Vagina (tissue), 2 donors: ENCODE data around the gene EN2. TPM values are rescaled to one million over a fixed set of nuclear protein-coding genes. Genes with fewer than 3 reads are reported as not detected.
A peak's percentile ranks its signal among the peaks of the same experiment; 100 is the strongest.

Experiments used
- DNase-seq, 2 donors: peaks; one replicate each; pipeline ENCODE4 v3.0.0-alpha.2; 2017; ENCODE audit errors: extremely low spot score in 2 of 2
- H3K27ac ChIP-seq: fragments of 200-600 bp; sonication (generic); one replicate; pipeline ENCODE4 v1.5.1; 2019
- H3K27me3 ChIP-seq: fragments of 200-600 bp; sonication (generic); one replicate; pipeline ENCODE4 v1.5.1; 2019
- H3K36me3 ChIP-seq, 2 donors: fragments of 200-600 bp; sonication (generic); one replicate each; pipeline ENCODE4 v1.5.1; 2017 to 2019
- H3K4me1 ChIP-seq: fragments of 200-600 bp; sonication (generic); one replicate; pipeline ENCODE4 v1.5.1; 2019
- H3K4me3 ChIP-seq, 2 donors: fragments of 200-600 bp; sonication (generic); 1 replicate in 1 of 2; 2 replicates in 1 of 2; pipeline ENCODE4 v1.5.1; 2016 to 2019
- H3K9me3 ChIP-seq: fragments of 200-600 bp; sonication (generic); one replicate; pipeline ENCODE4 v1.5.1; 2019
- CTCF ChIP-seq, 3 experiments: fragments of 450-650 bp in 2 of 3; fragments of 200-600 bp in 1 of 3; sonication (generic) in 1 of 3; IDR thresholded peaks; one replicate each; pipeline ENCODE4 v1.5.1; 2017 to 2019; ENCODE audit warnings: antibody characterized with exemption in 3 of 3, mild to moderate bottlenecking in 2 of 3, moderate library complexity in 2 of 3
- POLR2A ChIP-seq, 2 donors: fragments of 450-650 bp; IDR thresholded peaks; one replicate each; pipeline ENCODE4 v1.6.1; 2017; ENCODE audit warnings: antibody characterized with exemption in 2 of 2, mild to moderate bottlenecking in 2 of 2, moderate library complexity in 2 of 2
- POLR2AphosphoS5 ChIP-seq, 2 donors: sonication (generic); formaldehyde crosslinking; IDR thresholded peaks; one replicate each; pipeline ENCODE4 v1.9.0; 2017; ENCODE audit warnings: antibody characterized with exemption in 2 of 2, mild to moderate bottlenecking in 2 of 2, low read depth in 1 of 2; ENCODE audit not compliant: insufficient read depth in 1 of 2
- intact Hi-C: fragments of 100-400 bp; cut with DNase I; formaldehyde crosslinking; loops from one replicate; pipeline ENCODE4 v1.15.1; 2023
- total RNA-seq: library from RNA; depleted of rRNA; stranded (reverse); fragments of >200 nt; gene quantifications from one replicate; pipeline ENCODE4 v1.2.3, GENCODE V29; 2016

Gene EN2
- total RNA-seq, 1 donor from 2014 or later: 0.98 TPM

DNA sequence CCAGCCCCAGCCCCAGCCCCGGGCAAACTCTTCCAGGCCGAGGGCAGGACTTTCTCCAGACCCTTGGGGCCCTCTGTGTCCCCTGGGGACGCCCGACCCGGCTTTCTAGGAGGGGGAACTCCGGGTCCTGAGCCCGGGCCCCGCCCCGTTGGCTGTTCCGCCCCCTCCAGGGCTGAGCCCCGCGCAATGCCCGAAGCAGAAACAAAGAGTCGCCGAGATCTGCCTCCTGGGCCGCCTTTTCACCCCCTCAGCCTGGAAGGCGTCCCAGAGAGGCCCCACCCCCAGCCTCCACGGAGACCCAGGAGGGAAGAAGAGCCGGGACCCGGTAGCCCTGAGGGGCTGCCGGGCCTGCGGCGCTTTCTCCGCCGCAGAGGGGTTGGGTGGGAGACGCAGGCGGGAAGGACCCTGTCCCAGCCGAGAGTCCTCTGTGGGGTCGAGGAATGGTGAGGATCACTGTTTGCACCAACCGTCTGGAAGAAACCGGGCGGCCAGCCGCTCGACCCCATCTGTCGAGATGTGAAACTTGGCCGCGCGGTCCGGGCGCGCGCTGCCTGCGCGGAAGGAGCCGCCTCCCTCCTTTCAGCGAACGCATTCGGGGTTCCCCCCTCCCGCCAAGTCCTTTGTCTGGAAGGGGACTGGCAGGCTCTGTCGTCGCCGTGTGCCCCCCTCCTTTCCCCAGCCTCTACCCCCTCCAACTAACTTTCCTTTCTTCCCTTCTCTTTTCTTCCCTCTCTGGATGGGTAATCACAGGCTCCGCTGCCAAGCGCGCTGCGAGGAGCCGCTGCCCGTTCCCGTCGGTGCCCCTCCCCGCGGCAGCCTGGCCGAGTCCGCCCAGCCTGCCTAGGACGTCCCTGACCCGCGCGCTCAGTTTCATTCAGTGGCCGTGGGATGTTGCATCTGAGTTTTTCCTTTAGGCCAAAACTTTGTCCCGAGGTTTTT, 10.2 kb downstream of the EN2 start:
- no peak for DNase-seq
- no peaks in the 10 kb centered on the region for H3K9me3 ChIP-seq
- intact Hi-C loops: no loop called here
- no peak overlapping the region for H3K27ac ChIP-seq
- TF ChIP-seq CTCF (IDR thresholded peaks at IDR 0.05) (no peak), POLR2AphosphoS5 (IDR thresholded peaks at IDR 0.05; ENCODE audit: insufficient read depth in 1 of 2, low read depth in 1 of 2) (no peak), POLR2A (IDR thresholded peaks at IDR 0.05) (no peak)
- peaks cover 33% of the 10 kb centered on the region for H3K27me3 ChIP-seq
- H3K4me1 ChIP-seq: peaks cover 23% of the 10 kb centered on the region
- peak overlapping the region; percentile 8 to 9 for H3K4me3 ChIP-seq
- no peaks in the 10 kb centered on the region for H3K36me3 ChIP-seq

DNA sequence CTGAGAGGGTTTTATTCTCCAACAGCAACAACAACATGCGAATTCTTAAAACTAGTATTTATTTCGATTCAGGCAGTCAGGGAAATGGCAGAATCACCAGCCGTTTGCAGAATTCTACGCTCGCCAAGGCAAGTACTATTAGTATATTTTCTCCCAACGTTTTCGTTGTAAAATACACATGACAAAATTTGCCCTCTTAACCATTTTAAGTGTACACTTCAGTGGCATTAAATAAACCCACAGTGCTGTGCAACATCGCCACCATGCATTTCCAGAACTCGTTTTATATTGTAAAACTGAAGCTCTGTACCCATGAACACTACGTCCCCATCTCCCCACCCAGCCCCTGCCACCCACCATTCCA, 10.8 kb downstream of the EN2 start:
- no peak overlapping the region for H3K4me3 ChIP-seq
- intact Hi-C loops: no loop called here
- no peak for DNase-seq
- H3K4me1 ChIP-seq: peaks cover 23% of the 10 kb centered on the region
- no peak overlapping the region for H3K27ac ChIP-seq
- TF ChIP-seq POLR2AphosphoS5 (IDR thresholded peaks at IDR 0.05; ENCODE audit: insufficient read depth in 1 of 2, low read depth in 1 of 2) (no peak), CTCF (IDR thresholded peaks at IDR 0.05) (no peak), POLR2A (IDR thresholded peaks at IDR 0.05) (no peak)
- H3K27me3 ChIP-seq: peaks cover 33% of the 10 kb centered on the region
- no peaks in the 10 kb centered on the region for H3K9me3 ChIP-seq
- H3K36me3 ChIP-seq: no peaks in the 10 kb centered on the region

- H3K4me1 ChIP-seq: peaks cover 23% of the 10 kb centered on the region
- intact Hi-C loops: no loop called here
- TF ChIP-seq POLR2A (IDR thresholded peaks at IDR 0.05): no peak
- no peak for TF ChIP-seq CTCF (IDR thresholded peaks at IDR 0.05)
- TF ChIP-seq POLR2AphosphoS5 (IDR thresholded peaks at IDR 0.05; ENCODE audit: insufficient read depth in 1 of 2, low read depth in 1 of 2): no peak
- no peaks in the 10 kb centered on the region for H3K9me3 ChIP-seq
- H3K36me3 ChIP-seq: no peaks in the 10 kb centered on the region
- no peak overlapping the region for H3K27ac ChIP-seq
- H3K27me3 ChIP-seq: peaks cover 28% of the 10 kb centered on the region
- no peak for DNase-seq
- H3K4me3 ChIP-seq: no peak overlapping the region
Measured at GRCh38 chr7:155469311-155470185, 11.6 kb downstream of the EN2 start.

- intact Hi-C loops: no loop called here
- Histone ChIP-seq H3K36me3 (no peaks in the 10 kb centered on the region), H3K27me3 (peaks cover 29% of the 10 kb centered on the region), H3K9me3 (no peaks in the 10 kb centered on the region), H3K4me1 (peaks cover 23% of the 10 kb centered on the region), H3K27ac (no peak overlapping the region), H3K4me3 (no peak overlapping the region)
- no peak for DNase-seq
- no peak for TF ChIP-seq CTCF (IDR thresholded peaks at IDR 0.05)
- no peak for TF ChIP-seq POLR2A (IDR thresholded peaks at IDR 0.05)
- no peak for TF ChIP-seq POLR2AphosphoS5 (IDR thresholded peaks at IDR 0.05; ENCODE audit: insufficient read depth in 1 of 2, low read depth in 1 of 2)
Measured at GRCh38 chr7:155470186-155470487, 12.2 kb downstream of the EN2 start.
